GM12878 (cell line): ENCODE measurements around the gene KIDINS220. TPM values are rescaled to one million over a fixed set of nuclear protein-coding genes. Genes with fewer than 3 reads are reported as not detected.

Experiments
- ATAC-seq: fragments of 200-7000 bp; cut with Tn5 transposase; 3 replicates; pipeline ENCODE4 v1.9.1; 2020; ENCODE audit warnings: mild to moderate bottlenecking, moderate library complexity
- BruUV-seq: library from RNA; stranded (reverse); fragments of 400-500 nt; replicated peaks from 2 replicates; lab custom pipeline; 2021; lab: Mats Ljungman, UMichigan
- CTCF ChIA-PET: fragments of 300-600 bp; sonication (Branson Sonifier 250); formaldehyde crosslinking; extraction: SDS; loops from one replicate; lab custom pipeline; 2021; ENCODE audit warnings: inconsistent platforms; lab: Yijun Ruan, JAX
- POLR2A ChIA-PET: fragments of 350-600 bp; formaldehyde crosslinking; extraction: SDS; loops from one replicate; lab custom pipeline; 2021; ENCODE audit warnings: inconsistent platforms; lab: Charles Lee
- RAD21 ChIA-PET: fragments of 300-600 bp; sonication (Branson Sonifier 250); formaldehyde crosslinking; loops from one replicate; lab custom pipeline; 2023; ENCODE audit warnings: antibody characterized with exemption; ENCODE audit not compliant: unreplicated experiment; lab: Charles Lee
- SMC1A ChIA-PET: fragments of 300-600 bp; sonication (Branson Sonifier 250); formaldehyde crosslinking; loops from one replicate; lab custom pipeline; 2023; ENCODE audit not compliant: unreplicated experiment, uncharacterized antibody; lab: Charles Lee
- DNase-seq: peaks from one replicate; pipeline ENCODE4 v3.0.0-alpha.2; 2011; ENCODE audit warnings: low read depth, low spot score
- FAIRE-seq: peaks from 3 replicates; lab custom pipeline; 2011; peaks lifted over from hg19 to GRCh38; lab: Jason Lieb, UNC
- H2AFZ ChIP-seq: 2 replicates; pipeline ENCODE4 v1.6.0; 2011; ENCODE audit warnings: low read depth, low read length, control low read depth; ENCODE audit not compliant: control insufficient read depth
- H3K27ac ChIP-seq: 2 replicates; pipeline ENCODE4 v1.5.1; 2011; ENCODE audit warnings: control low read depth; ENCODE audit not compliant: control insufficient read depth, insufficient read depth
- H3K27me3 ChIP-seq, 2 experiments: replicated peaks in 1 of 2; 2 replicates each; pipeline versions ENCODE4 v1.6.0 to v1.6.1; 2011; ENCODE audit warnings: low read length in 1 of 2; ENCODE audit not compliant: control insufficient read depth in 2 of 2, insufficient read depth in 2 of 2
- H3K36me3 ChIP-seq, 2 experiments: 2 replicates each; pipeline ENCODE4 v1.5.1; 2011; ENCODE audit warnings: low read length in 1 of 2; ENCODE audit not compliant: control insufficient read depth in 2 of 2, insufficient read depth in 2 of 2
- H3K4me1 ChIP-seq: 2 replicates; pipeline ENCODE4 v1.6.1; 2011; ENCODE audit warnings: mild to moderate bottlenecking, low read length, moderate library complexity, mixed read lengths; ENCODE audit not compliant: control insufficient read depth, insufficient read depth
- H3K4me2 ChIP-seq: 2 replicates; pipeline ENCODE4 v1.6.0; 2011; ENCODE audit warnings: control low read depth; ENCODE audit not compliant: control insufficient read depth, insufficient read depth
- H3K4me3 ChIP-seq: fragments of 200-600 bp; sonication (generic); 2 replicates; pipeline ENCODE4 v1.5.1; 2016
- H3K79me2 ChIP-seq: 2 replicates; pipeline ENCODE4 v1.6.0; 2011; ENCODE audit warnings: low read length; ENCODE audit not compliant: control insufficient read depth, insufficient read depth
- H3K9ac ChIP-seq: 2 replicates; pipeline ENCODE4 v1.8.0; 2011; ENCODE audit warnings: low read length, control low read depth, mixed read lengths; ENCODE audit not compliant: control insufficient read depth, insufficient read depth
- H3K9me3 ChIP-seq: replicated peaks from 3 replicates; pipeline ENCODE4 v1.5.1; 2011; ENCODE audit warnings: mild to moderate bottlenecking, low read length; ENCODE audit not compliant: control insufficient read depth, insufficient read depth
- H4K20me1 ChIP-seq: 2 replicates; pipeline ENCODE4 v1.6.0; 2011; ENCODE audit not compliant: control insufficient read depth, insufficient read depth
- CEBPB ChIP-seq, 2 experiments: fragments of 150-350 bp in 1 of 2; IDR thresholded peaks; 2 replicates each; pipeline ENCODE4 v1.6.1; 2012 to 2014; ENCODE audit warnings: low read depth in 2 of 2, low read length in 2 of 2, borderline replicate concordance in 1 of 2, inconsistent platforms in 1 of 2
- CEBPZ ChIP-seq: fragments of 150-350 bp; IDR thresholded peaks from 2 replicates; pipeline ENCODE4 v1.6.1; 2016; ENCODE audit warnings: low read depth, low read length
- HDAC2 ChIP-seq: fragments of 200-600 bp; sonication (generic); IDR thresholded peaks from 2 replicates; pipeline ENCODE4 v1.6.1; 2017
- HDGF ChIP-seq: fragments of 450-650 bp; IDR thresholded peaks from 2 replicates; pipeline ENCODE4 v1.6.1; 2016; ENCODE audit warnings: antibody characterized with exemption
- MAX ChIP-seq: IDR thresholded peaks from 2 replicates; pipeline ENCODE4 v1.6.1; 2012; ENCODE audit warnings: low read depth, low read length, improper control_type of control experiment
- NKRF ChIP-seq: fragments of 450-650 bp; conservative IDR thresholded peaks from 2 replicates; pipeline ENCODE4 v1.6.1; 2017; ENCODE audit warnings: mild to moderate bottlenecking, moderate library complexity
- PAX8 ChIP-seq: fragments of 450-650 bp; IDR thresholded peaks from 2 replicates; pipeline ENCODE4 v1.6.1; 2017; ENCODE audit warnings: mild to moderate bottlenecking, moderate library complexity
- POLR2AphosphoS5 ChIP-seq: IDR thresholded peaks from 2 replicates; pipeline ENCODE4 v1.6.1; 2011; ENCODE audit warnings: mild to moderate bottlenecking, low read length, inconsistent platforms
- POU2F2 ChIP-seq: IDR thresholded peaks from 3 replicates; pipeline ENCODE4 v1.6.1; 2011; ENCODE audit warnings: low read depth, mild to moderate bottlenecking, low read length, borderline replicate concordance
- SIX5 ChIP-seq: IDR thresholded peaks from 2 replicates; pipeline ENCODE4 v1.6.1; 2011; ENCODE audit warnings: mild to moderate bottlenecking, low read depth, low read length, moderate library complexity; ENCODE audit not compliant: severe bottlenecking
- SMAD5 ChIP-seq: IDR thresholded peaks from 2 replicates; pipeline ENCODE4 v1.6.1; 2016; ENCODE audit warnings: antibody characterized with exemption, low read depth
- ZNF622 ChIP-seq: fragments of 450-650 bp; IDR thresholded peaks from 2 replicates; pipeline ENCODE4 v1.6.1; 2017; ENCODE audit warnings: mild to moderate bottlenecking, inconsistent platforms
- in situ Hi-C: fragments of 300-500 bp; cut with MboI; formaldehyde crosslinking; loops from 9 replicates; pipeline ENCODE4 v1.14.3; 2018; ENCODE audit warnings: mixed read lengths
- intact Hi-C: fragments of 100-400 bp; cut with micrococcal nuclease; formaldehyde crosslinking; loops from one replicate; pipeline ENCODE4 v1.14.2; 2022; ENCODE audit not compliant: unreplicated experiment
- polyA plus RNA-seq, 11 experiments: library from polyadenylated mRNA; depleted of rRNA in 4 of 11; unstranded in 6 of 11; stranded (reverse) in 5 of 11; fragments of >200 nt; fragmentation: Nextera tagmentation in 4 of 11; fragmentation: Illumina TruSeq in 1 of 11; extraction: Ambion mirVana in 4 of 11; extraction: Trizol in 1 of 11; gene quantifications; 1 replicate in 1 of 11; 2 replicates in 10 of 11; pipeline versions ENCODE4 v1.2.1 to v1.2.3, GENCODE V29; 2011 to 2016; ENCODE audit warnings: inconsistent platforms in 2 of 11, missing spikeins in 2 of 11, low read depth in 1 of 11
- total RNA-seq, 4 experiments: library from RNA; depleted of rRNA in 3 of 4; stranded (reverse); fragments of >200 nt in 3 of 4; fragmentation: Illumina TruSeq in 1 of 4; extraction: Trizol in 1 of 4; gene quantifications; 2 replicates each; pipeline versions ENCODE4 v1.2.1 to v1.2.3, GENCODE V29; 2013 to 2021

KIDINS220 gene
- total and polyA plus RNA-seq, 10 of the 15 experiments (the other 5 are each of a cell fraction or from before 2014, with no cell fraction given): 6.0 to 31.2 (median 16.0) TPM

- TF ChIP-seq CEBPZ (no peak), HDGF (no peak), PAX8 (no peak), NKRF (no peak), POLR2AphosphoS5 (no peak)
- TF ChIP-seq, all 136 proteins: peak for 0
These were observed 81.2 kb downstream of the KIDINS220 start (continued) for GRCh38 chr2:8756230-8756629.

- peak; percentile 68 for FAIRE-seq
- POLR2A ChIA-PET: interaction anchor here (0.6 kb wide), 1 partner anchor 764 kb away, joined by 5 read pairs; no protein-coding TSS in a partner anchor
- no peaks in the 10 kb centered on the region for H3K27me3 ChIP-seq
- no peak for TF ChIP-seq HDAC2
- TF ChIP-seq ZNF622: no peak
- TF ChIP-seq POU2F2: no peak
- no peak for TF ChIP-seq SIX5
- no peak for TF ChIP-seq CEBPB (IDR thresholded peaks at IDR 0.05; ENCODE audit: borderline replicate concordance in 1 of 2, low read depth in 2 of 2, low read length in 2 of 2)
- no peak for TF ChIP-seq SMAD5
- TF ChIP-seq MAX: no peak
- TF ChIP-seq, all 136 proteins: peak for 0
- Histone ChIP-seq H4K20me1 (no peaks in the 10 kb centered on the region), H3K4me3 (no peak overlapping the region), H3K4me1 (peaks cover 18% of the 10 kb centered on the region), H2AFZ (no peak overlapping the region), H3K9me3 (no peaks in the 10 kb centered on the region; the same call in 2 of the 3 replicates), H3K79me2 (no peaks in the 10 kb centered on the region), H3K4me2 (no peak overlapping the region), H3K27ac (no peak overlapping the region), H3K36me3 (peaks cover 0 to 1% of the 10 kb centered on the region in 2 experiments; a peak in 3 of 4 replicates), H3K9ac (no peak overlapping the region)
- no TSS peak for BruUV-seq
- in situ Hi-C loops (no loop called here), intact Hi-C loops (loop anchor here (10.0 kb wide), 1 partner anchor 269 kb away; no protein-coding TSS in a partner anchor)
- DNase-seq (no peak), ATAC-seq (peak; percentile 72)
- CTCF ChIA-PET: interaction anchor here (0.6 to 1.9 kb wide), 5 partner anchors 11 to 1159 kb away, joined by 3 to 4 read pairs (median 3); no protein-coding TSS in a partner anchor
- SMC1A ChIA-PET: interaction anchor here (0.7 to 1.7 kb wide), 13 partner anchors 9 to 1326 kb away, joined by 3 to 10 read pairs (median 3); no protein-coding TSS in a partner anchor
- RAD21 ChIA-PET: interaction anchor here (0.7 to 1.3 kb wide), 5 partner anchors 66 to 500 kb away, joined by 3 to 5 read pairs (median 3); partner anchors contain the start of gene ID2
These were observed 83.2 kb downstream of the KIDINS220 start for GRCh38 chr2:8754106-8754776.
